ENCODE data around the gene PRIMA1.

Gene PRIMA1

DNA sequence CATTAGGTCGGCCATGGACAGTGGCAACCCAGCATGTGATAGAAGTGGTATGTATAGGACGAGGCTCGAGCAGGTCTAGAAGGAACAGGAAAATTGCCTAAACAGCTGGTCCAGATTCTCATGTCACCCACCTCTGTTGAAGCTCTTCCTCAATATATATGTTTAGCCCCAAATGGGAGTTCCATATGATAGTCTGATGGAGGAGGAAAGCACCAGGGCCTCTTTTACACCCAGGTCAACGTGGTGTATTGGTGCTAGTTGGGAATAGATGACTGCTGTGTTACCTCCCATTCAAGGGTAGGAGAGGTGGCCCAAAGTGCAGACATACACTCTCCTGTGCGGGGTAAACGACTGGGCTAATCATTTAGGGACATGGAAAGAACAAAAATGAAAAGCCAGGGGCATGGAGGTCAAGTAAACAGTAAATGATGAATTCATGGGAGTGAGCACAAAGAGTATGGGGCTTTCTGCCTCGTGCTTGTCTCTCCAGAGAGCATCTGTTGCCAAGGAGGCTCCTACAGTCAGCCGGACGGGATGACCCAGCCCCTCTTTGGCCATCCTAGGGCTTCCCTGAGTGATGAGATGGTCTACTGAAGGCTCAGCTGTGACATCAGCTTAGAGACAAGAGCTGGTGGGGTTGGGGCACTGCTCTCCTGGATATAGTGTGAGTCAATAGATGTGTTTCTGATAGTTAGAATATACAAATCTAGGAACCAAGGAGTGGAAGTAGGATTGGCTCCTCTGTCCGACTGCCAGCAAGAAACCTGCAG is 5.5 kb upstream of the PRIMA1 start:
- DNase-seq, result no peak

DNA sequence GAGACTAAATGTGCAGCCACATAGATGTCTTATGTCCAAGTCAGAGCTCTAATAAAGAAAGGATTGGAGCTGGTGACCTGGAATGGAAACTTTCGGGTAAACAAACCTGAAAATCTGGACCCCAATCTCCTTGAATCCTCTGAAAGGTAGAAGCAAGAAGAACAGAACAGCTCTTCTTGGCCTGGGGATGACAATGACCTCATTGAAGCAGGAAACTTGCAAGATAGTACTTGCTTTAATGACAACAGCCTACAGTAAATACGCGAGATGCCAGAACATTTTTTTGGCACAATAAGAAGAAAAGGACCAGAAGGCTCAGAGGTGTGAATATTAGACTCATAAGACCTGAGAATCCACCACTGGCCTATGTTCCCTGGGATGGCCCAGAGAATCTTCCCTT is 4.1 kb upstream of the PRIMA1 start:
- no peak for DNase-seq

DNA sequence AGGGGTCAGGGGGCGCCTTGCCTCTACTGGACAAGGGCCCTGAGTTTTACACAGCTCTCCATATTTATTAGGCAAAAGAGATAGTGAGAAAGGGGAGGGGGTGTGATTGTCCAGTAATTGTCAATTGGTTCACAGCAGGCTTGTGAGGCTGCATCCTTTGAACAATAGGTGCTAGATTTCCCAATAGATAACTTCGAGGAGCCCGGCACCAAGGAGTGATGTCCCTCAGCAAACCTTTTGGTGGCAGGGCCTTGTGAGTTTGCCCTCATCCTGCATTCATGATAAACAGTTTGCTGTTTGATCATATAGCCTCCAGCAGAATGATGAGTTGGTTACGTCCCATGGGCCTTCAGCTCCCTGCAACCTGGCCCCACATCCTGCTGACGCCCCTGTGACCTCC is 2.7 kb upstream of the PRIMA1 start:
- DNase-seq, result no peak

DNA sequence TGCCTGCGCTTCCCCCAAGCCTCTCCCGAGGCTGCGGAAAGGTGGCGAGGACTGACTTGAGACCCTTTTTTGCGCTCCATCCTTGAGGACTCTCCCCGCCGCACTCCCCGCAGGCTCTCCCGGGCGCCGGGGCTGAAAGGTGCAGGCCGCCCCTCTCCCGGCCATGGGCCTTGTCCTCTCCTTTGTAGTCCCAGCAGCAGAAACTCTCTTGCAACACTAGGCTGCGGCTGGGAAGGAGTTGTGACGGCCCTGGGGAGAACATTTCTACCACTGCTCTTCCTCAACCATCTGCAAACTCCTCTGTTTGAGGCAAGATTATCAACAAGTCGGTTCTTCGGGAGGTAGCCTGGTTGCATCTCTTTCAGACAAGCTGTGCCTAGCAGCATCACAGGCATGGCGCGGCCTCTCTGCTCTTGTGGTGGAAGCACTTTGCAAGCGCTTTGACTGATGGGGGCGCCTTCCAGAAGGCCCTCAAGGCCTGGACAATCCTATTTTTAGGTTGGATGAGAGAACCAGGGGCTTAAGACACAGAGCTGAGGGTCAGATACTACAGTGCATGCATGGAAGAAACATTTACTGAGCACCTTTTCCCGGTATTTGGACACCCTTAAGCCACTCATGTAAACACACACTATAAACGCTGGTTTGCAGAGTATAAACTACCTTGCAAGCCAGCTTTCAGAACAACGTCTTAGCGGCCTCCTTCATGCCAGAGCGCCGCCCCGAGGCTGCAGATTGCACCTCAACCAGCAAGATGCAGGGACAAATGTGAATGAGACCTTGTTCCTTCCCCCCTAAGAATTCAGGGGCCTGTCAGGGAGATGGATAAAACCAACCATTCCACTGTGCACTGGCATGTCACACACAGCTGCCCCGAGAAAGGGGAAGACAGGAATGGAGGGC is 1.2 kb upstream of the PRIMA1 start:
- DNase-seq, result no peak

GRCh38 chr14:93788543-93789227 is 400 bp upstream of the PRIMA1 start:
- DNase-seq, result no peak

DNA sequence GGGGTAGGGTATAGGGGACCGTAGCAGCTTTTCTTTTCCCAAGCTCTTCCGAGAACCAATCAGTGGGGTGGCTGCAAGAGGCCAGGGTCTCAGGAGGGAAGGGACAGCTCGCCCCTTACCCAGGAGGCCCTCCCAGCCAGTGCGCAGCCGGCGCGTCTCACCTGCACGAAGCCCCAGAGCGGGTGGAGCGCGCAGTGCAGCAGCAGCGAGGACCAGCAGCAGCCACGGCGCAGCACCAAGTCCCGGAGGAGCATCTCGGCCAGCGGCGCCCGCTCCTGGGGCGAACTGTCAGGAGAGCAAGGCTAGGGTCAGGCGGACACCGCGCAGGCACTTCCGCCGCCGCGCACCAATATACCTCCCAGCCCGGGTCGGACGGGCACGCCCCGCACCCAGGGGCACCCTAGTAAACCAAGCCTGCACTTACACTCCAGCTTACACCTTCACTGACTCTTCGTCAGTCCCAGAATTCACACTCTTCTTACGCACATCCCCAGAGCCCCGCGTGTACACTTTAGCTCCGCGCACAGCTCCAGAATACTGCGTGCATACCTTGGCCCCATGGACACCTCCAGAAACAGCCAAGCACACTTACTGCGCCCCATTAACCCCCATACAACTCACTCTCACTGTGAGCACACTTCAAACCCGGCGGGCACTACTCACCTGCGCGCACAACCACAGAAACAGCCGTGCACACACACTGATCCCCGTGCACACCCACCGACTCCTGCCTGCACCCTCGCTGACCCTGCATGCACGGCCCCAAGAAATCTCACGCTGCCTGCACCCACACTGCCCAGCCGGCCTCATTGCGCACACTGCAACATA is 606 bp downstream of the PRIMA1 start:
- DNase-seq, result no peak

- no peak for DNase-seq
These were observed 2.9 kb downstream of the PRIMA1 start for GRCh38 chr14:93785423-93785822.

DNA sequence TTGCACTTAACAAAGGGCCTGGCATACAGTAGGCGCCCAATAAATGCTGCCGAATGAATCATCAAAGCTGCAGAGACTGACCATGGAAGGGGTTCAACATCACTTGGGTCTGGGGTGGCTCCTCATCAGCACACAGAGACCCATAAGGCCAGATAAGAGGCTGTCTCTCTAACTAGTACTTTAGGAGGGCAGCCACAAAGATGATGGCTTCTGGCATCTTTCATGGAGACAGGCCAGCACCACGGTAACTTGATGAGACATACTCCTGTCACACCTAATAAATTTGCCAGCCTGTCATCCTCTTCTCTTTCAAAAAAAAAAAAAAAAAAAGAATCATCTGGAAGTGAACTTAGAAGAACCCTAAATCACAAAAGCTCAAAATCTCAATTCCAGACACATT is 3.4 kb downstream of the PRIMA1 start:
- DNase-seq, result no peak

- DNase-seq, result no peak
These were observed 7.4 kb downstream of the PRIMA1 start for GRCh38 chr14:93780813-93781400.

- no peak for DNase-seq
These were observed 9.2 kb downstream of the PRIMA1 start for GRCh38 chr14:93778856-93779629.

DNA sequence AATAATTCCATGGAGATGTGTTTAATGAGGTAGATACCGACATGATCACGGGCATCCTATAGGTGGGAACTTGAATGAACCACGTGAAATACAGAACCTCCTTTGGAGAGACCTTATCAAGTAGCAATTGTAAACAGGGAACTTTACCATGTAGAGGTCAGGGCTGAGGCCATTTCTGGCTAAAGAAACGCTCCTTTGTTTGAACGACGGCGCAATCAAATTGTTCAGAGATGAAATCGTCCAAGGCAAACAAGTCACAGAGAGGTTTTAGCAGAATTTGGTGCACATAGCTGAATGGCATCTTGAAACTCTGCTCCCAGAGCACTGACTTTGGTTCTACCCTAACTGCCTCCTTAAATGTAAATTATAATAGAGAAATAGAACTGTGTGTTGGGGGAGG is 9.8 kb downstream of the PRIMA1 start:
- DNase-seq, result no peak

DNA sequence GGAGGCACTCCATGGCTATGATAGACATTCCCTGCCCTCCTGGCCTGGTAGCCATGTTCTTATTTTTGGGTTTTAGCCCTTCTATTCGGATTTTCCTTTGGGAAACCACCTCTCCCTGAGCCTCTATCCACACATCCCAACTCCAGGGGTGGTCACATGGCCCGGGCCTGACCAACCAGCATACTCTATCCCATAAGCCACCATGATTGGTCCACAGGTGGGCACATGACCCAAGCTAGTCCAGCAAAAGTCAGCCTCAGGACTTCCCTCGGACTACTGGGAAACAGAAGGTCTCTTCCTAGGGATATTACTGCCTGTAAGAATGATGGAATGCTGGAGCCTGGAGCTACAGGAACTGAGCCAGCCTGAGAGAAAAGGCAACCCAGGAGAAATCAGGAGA is 12.5 kb downstream of the PRIMA1 start:
- no peak for DNase-seq

DNA sequence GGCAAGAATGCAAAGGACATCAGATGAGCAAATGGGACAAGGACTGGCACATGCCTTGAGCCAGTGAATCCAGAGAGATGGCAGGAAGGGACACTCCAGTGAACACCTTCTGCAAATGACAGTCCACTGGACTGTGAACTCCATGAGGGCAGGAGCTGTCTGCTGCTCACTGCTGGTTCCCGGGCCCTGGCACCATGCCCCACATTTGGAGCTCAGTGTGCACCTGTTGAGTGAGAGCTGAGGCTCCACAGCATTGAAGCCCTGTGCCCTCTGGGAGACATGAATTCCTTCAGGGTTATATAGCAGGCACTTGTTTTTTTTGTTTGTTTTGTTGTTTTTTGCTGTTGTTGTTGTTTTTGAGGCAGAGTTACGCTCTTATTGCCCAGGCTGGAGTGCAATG is 13.1 kb downstream of the PRIMA1 start:
- DNase-seq, result no peak

DNA sequence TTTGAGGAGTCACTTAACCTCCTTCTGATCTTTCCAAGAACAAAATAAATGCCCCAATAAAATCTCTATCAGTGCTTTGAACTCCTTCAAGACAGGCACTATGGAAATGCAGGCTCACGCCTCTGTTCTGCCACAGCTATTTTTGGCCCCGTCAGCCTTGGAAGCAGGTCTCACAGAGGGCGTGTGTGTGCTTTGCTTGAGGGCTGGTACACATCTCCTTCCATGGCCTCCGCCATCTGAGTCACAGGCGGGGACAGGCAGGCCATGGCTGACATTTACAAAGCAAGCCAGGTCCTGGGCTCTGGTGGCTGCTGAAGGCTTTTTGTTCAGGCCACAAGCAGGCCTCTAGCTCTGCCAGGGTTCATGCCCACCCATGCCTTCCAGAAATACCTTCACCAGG is 16.0 kb downstream of the PRIMA1 start:
- DNase-seq, result no peak

GRCh38 chr14:93765970-93766369 is 22.3 kb downstream of the PRIMA1 start:
- DNase-seq, result no peak

GRCh38 chr14:93765155-93765554 is 23.1 kb downstream of the PRIMA1 start:
- DNase-seq, result no peak

- DNase-seq, result no peak
These were observed 24.1 kb downstream of the PRIMA1 start for GRCh38 chr14:93764211-93764659.

DNA sequence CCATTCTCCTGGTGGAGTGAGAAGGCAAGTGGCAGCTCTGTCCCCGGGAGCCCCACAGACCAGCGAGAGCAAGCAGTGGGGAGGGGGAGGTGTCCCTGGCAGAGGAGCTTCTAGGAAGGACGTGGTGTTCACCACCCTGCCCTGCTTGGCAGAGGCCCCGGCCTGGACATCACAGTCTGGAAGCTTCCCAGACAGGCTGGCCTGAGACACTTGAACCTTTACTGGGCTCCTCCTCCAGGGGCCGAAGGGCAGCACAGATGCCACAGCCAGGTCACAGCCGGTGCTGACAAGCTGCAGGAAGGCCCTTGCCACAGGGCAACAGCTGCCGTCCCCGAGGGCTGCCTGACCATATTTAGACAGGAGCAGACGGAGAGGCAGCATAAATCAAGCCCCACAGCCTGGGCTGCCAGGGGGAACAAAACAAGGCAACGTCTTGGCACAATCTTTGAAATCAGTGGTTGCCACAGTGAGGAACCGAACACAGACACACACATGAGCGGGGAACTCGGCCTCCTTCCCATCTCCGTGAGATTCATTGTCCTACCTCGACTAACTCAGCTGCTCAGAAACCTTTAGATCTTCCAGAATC is 28.5 kb downstream of the PRIMA1 start:
- DNase-seq, result no peak

DNA sequence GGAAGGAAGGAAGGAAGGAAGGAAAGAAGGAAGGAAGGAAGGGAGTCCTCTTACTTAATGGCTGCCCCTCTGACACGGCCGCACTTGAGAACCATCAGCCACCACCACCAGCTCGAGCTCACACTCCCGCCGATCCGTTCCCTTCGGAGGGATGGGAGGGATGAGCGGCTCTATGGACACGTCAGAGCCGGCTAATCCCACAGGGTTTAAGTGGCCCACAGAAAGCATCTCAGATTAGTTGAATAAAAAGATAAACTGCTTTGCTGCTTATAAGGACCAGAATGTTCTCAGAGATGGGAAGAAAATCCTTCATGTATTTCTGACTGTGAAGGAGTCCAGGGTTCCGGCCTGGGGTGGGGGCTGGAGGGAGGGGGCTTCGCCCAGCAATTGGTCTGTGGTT is 31.1 kb downstream of the PRIMA1 start:
- DNase-seq, result no peak

DNA sequence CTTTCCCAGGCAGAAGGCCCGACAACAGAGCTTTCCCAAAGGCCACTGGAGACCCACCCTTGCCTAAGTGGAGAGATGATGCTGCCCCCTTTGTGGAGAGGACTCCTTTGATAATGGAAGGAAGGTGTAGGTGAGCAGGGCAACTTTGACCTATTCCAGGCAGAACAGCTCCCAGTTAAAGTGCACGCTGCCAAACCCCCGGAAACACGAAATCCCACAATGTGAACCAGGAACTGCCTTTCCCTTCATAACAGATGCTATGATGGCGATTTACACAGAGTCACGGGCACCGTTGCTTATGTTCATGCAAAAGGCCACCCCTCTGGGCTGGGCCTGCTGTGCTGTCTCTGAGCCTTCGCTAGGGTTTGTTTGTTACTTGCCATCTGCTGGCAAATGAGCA is 34.6 kb downstream of the PRIMA1 start:
- DNase-seq, result no peak

GRCh38 chr14:93752980-93753561 is 35.2 kb downstream of the PRIMA1 start:
- DNase-seq, result no peak
